ENCODE measurements around the gene FBXO21. TPM values are rescaled to one million over a fixed set of nuclear protein-coding genes. Genes with fewer than 3 reads are reported as not detected.

The FBXO21 gene
- total and polyA plus RNA-seq, 7 donors, result 6.9 to 38.8 (median 19.9) TPM

DNA sequence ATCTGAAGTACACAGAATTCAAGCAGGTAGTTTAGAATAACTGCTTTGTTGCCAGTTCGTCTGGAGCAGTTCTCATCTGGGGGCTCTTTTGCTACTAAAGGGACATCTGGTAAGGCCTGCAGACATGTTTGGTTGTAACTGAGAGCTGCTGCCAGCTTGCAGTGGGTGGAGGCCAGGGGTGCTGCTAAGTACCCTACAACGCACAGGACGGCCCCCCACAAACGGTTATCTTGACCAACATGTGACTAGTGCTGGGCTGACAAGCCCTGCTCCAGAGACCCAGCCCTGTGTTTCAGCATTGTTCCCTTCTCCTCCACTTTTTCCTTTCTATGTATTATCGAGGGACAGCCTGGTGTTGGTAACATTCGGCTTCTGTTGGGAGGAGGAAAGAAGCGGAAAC lies 40.8 kb downstream of the FBXO21 start:
- Histone ChIP-seq H3K4me1 (no peaks in the 10 kb centered on the region), H3K27ac (no peak overlapping the region), H3K4me3 (no peak overlapping the region), H3K27me3 (ENCODE audit: insufficient read depth in 3 of 3, low read length in 2 of 3) (no peaks in the 10 kb centered on the region), H3K36me3 (ENCODE audit: insufficient read depth in 1 of 2, low read depth in 1 of 2) (peaks cover 4 to 68% of the 10 kb centered on the region in 2 donors), H3K9me3 (no peaks in the 10 kb centered on the region)
- WGBS, 3 donors, result 78 to 95% (median 90%) methylated on average over 7 of the region's 7 CpGs
- ATAC-seq, result no peak
- TF ChIP-seq, protein P1, sequence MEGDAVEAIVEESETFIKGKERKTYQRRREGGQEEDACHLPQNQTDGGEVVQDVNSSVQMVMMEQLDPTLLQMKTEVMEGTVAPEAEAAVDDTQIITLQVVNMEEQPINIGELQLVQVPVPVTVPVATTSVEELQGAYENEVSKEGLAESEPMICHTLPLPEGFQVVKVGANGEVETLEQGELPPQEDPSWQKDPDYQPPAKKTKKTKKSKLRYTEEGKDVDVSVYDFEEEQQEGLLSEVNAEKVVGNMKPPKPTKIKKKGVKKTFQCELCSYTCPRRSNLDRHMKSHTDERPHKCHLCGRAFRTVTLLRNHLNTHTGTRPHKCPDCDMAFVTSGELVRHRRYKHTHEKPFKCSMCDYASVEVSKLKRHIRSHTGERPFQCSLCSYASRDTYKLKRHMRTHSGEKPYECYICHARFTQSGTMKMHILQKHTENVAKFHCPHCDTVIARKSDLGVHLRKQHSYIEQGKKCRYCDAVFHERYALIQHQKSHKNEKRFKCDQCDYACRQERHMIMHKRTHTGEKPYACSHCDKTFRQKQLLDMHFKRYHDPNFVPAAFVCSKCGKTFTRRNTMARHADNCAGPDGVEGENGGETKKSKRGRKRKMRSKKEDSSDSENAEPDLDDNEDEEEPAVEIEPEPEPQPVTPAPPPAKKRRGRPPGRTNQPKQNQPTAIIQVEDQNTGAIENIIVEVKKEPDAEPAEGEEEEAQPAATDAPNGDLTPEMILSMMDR (IDR thresholded peaks at IDR 0.05), result no peak
- DNase-seq, result no peak
- intact Hi-C loops (cut with DNase I), result no loop called here

DNA sequence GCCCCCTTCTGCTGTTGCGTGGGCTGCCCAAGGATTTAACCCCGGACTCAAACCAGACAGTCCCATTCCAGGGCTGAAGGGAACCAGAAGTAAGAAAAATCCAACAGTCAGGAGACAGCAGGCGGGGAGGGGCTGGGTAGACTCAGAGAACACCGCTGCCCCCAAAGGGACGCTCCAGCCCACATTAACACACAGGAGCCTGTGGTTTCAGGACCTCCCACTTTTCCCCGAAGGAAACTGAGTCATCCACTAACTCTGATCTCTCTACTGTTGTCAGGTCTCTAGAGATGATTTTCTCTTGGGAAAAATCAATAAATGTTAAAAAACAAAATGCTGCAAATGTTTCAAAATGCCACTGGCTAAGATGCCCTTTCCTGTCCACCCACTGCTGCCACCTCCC lies 41.6 kb downstream of the FBXO21 start:
- intact Hi-C loops (cut with DNase I), result no loop called here
- WGBS, 3 donors, result 93 to 96% (median 96%) methylated on average over 6 of the region's 6 CpGs
- H3K36me3 ChIP-seq (ENCODE audit: insufficient read depth in 1 of 2, low read depth in 1 of 2), result peaks cover 4 to 68% of the 10 kb centered on the region in 2 donors

DNA sequence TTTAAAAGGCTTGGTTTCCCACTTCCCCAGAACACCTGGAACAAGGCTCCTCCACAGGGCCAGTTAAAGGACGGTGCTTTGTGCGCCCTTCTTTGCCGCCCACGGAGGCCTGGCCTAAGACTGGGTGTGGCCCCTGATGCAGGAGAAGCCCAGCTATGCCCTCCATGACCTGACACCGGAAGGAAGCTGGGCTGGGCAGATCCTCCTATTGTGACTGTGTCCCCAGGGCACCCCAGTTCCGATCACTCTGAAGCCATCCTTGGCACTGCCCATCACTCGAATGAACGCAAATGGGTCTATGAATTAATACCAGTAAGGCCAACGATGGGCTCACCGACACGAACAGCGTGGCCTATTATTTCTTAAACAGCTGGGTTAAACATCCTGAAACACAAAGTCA lies 42.6 kb downstream of the FBXO21 start:
- intact Hi-C loops (cut with DNase I), result no loop called here
- ATAC-seq (no peak), DNase-seq (no peak)
- TF ChIP-seq, protein P1 (IDR thresholded peaks at IDR 0.05), result no peak
- Histone ChIP-seq H3K4me3 (no peak overlapping the region), H3K27me3 (ENCODE audit: insufficient read depth in 3 of 3, low read length in 2 of 3) (no peaks in the 10 kb centered on the region), H3K27ac (no peak overlapping the region), H3K9me3 (no peaks in the 10 kb centered on the region), H3K36me3 (ENCODE audit: insufficient read depth in 1 of 2, low read depth in 1 of 2) (peaks cover 4 to 69% of the 10 kb centered on the region in 2 donors), H3K4me1 (no peaks in the 10 kb centered on the region)
- 79 to 85% (median 80%) methylated on average over 12 of the region's 12 CpGs for WGBS, 3 donors

More for the DNA sequence above, 41.6 kb downstream of the FBXO21 start:
- H3K27ac ChIP-seq, result no peak overlapping the region
- TF ChIP-seq, protein P1 (IDR thresholded peaks at IDR 0.05), result no peak
- no peaks in the 10 kb centered on the region for H3K4me1 ChIP-seq
- no peak overlapping the region for H3K4me3 ChIP-seq
- ATAC-seq (no peak), DNase-seq (no peak)
- no peaks in the 10 kb centered on the region for H3K27me3 ChIP-seq (ENCODE audit: insufficient read depth in 3 of 3, low read length in 2 of 3)
- H3K9me3 ChIP-seq, result no peaks in the 10 kb centered on the region

DNA sequence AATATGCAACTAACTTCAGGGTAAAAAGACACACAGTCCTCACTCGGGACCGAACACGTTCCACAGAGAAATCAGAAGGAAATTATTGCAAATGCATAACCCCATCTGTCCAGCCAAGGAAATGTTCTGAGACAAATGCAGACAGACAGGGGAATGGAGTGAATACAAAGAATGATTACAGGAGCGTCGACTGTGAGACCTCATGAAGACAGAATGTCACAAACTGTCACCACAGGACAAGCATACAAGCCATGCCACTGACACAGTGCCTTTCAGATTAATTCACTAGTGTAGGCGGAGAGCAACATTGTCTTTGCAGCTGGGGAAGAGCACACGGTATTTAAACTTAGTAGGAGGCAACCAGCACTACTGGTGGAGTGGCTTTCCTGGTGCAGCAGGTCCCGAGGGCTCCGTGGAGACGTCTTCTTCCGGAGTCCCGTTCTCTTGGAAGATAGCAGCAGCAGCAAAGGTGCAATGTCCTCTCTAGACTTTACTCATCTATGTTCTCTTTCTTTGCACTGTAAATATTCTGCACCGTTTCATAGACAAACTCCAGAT lies 44.6 kb downstream of the FBXO21 start:
- 88 to 90% (median 88%) methylated on average over 13 of the region's 13 CpGs for WGBS, 3 donors
- Histone ChIP-seq H3K9me3 (no peaks in the 10 kb centered on the region), H3K27me3 (ENCODE audit: insufficient read depth in 3 of 3, low read length in 2 of 3) (no peaks in the 10 kb centered on the region), H3K36me3 (ENCODE audit: insufficient read depth in 1 of 2, low read depth in 1 of 2) (peaks cover 4 to 85% of the 10 kb centered on the region in 2 donors), H3K27ac (no peak overlapping the region), H3K4me1 (peaks cover under 1% of the 10 kb centered on the region), H3K4me3 (no peak overlapping the region)
- ATAC-seq (no peak), DNase-seq (no peak)
- intact Hi-C loops (cut with DNase I), result no loop called here
- TF ChIP-seq, protein P1 (IDR thresholded peaks at IDR 0.05), result no peak

DNA sequence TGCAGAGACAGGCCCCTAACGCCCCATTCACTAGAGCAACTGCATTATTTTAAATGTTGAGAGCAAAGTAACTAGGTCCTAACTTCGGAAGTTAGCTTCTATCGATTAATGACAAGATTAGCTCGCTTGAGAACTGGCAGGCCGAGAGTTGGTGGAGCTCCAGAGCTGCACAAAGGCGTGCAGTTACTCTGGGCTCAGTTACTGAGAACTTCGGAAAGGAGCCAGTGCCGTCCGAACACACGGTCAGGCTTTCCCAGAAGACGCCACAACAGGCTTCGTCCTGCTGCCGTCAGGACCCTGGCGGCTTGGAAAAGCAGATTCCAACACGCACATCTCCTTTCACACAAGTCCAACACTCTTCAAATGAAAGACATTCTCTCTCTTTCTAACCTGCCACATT lies 45.7 kb downstream of the FBXO21 start:
- intact Hi-C loops (cut with DNase I), result no loop called here
- no peaks in the 10 kb centered on the region for H3K9me3 ChIP-seq
- TF ChIP-seq, protein P1 (IDR thresholded peaks at IDR 0.05), result no peak
- ATAC-seq, result no peak
- no peak overlapping the region for H3K27ac ChIP-seq
- no peaks in the 10 kb centered on the region for H3K27me3 ChIP-seq (ENCODE audit: insufficient read depth in 3 of 3, low read length in 2 of 3)
- 92 to 94% (median 94%) methylated on average over 15 of the region's 15 CpGs for WGBS, 3 donors
- peaks cover 3 to 74% of the 10 kb centered on the region in 2 donors for H3K36me3 ChIP-seq (ENCODE audit: insufficient read depth in 1 of 2, low read depth in 1 of 2)
- H3K4me1 ChIP-seq, result peaks cover 5% of the 10 kb centered on the region
- no peak overlapping the region for H3K4me3 ChIP-seq
- no peak for DNase-seq
